ENCODE measurements around the gene NANOG.
"Not testable (repeated sequence)": the region's sequence is repeated elsewhere in the genome, so short reads cannot be mapped to it uniquely, and the experiment has no call there.

Gene NANOG

GRCh38 chr12:7788884-7789528 is at the start of gene NANOG:
Gene NANOG (plus strand): TSS chr12:7789402. CDS start chr12:7789615, 213 bp downstream.
- DNase-seq: not testable (repeated sequence)

GRCh38 chr12:7747246-7747645 is 42.0 kb upstream of the NANOG start, which contains the start of gene CLEC4C:
Gene CLEC4C (minus strand): TSS chr12:7747375. CDS start chr12:7747348, 27 bp downstream.
- no peak for DNase-seq

DNA sequence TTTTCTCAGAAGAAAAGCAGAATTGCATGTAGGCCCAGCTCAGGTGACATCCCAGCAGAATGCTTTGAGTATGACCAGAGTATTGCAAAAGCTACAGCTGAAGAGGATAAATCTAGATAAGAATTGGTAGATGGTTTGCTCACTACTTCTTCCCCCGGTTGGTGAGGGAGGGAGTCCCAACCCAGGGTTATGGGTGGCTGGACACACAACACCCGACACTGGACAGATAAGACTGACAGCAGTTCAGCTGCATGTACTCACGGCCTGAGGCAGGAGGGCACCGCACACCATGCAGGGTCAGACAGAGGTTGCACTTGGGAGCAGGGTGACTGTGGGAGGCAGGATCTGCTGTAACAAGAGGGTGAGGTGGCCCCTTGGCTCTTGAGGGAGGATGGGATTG is 40.4 kb upstream of the NANOG start:
- DNase-seq: no peak

- no peak for DNase-seq
These were observed 39.8 kb upstream of the NANOG start for GRCh38 chr12:7749442-7749841.

- no peak for DNase-seq
These were observed 38.9 kb upstream of the NANOG start for GRCh38 chr12:7750350-7750749.

DNA sequence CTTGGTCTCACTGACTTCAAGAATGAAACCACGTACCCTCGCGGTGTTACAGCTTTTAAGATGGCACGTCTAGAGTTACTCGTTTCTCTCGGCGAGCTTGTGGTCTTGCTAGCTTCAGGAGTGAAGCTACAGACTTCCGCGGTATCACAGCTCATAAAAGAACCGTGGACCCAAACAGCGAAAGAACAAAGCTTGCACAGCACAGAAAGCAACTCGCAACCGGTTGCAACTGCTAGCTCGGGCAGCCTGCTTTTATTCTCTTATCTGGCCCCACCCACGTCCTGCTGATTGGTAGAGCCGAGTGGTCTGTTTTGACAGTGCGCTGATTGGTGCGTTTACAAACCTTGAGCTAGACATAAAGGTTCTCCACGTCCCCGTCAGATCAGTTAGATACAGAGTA is 37.8 kb upstream of the NANOG start:
- no peak for DNase-seq

- not testable (repeated sequence) for DNase-seq
These were observed 37.0 kb upstream of the NANOG start for GRCh38 chr12:7751941-7752922.

GRCh38 chr12:7755668-7756067 is 33.5 kb upstream of the NANOG start:
- not testable (repeated sequence) for DNase-seq

GRCh38 chr12:7756993-7757392 is 32.2 kb upstream of the NANOG start:
- DNase-seq: no peak

DNA sequence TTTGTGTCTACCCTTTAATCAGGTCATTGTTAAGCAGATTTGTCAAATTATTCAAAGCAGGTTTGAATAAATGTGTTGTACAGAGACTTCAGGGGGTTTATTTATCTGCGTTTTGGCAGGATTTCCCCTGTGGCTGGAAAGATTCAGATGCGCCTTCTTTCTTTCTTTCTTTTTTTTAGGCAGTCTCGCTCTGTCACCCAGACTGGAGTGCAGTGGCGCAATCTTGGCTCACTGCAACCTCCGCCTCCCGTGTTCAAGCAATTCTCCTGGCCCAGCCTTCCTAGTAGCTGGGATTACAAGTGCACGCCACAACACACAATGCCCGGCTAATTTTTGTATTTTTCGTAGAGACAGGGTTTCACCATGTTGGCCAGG is 30.4 kb upstream of the NANOG start:
- no peak for DNase-seq

- no peak for DNase-seq
These were observed 19.2 kb upstream of the NANOG start for GRCh38 chr12:7769999-7770398.

DNA sequence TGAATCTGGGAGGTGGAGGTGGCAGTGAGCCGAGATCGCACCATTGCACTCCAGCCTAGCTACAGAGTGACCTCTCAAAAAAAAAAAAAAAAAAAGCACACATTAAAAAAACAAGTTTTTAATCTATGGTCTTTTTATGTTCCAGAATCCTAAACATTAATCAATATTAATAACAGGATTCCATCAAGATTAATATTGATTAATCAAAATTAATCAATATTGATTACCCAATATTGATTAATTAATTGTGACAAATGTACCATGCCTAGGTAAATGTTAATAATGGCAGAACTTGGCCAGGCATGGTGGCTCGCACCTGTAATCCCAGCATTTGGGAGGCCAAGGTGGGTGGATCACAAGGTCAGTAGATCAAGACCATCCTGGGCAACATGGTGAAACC is 7.9 kb upstream of the NANOG start:
- DNase-seq: no peak

GRCh38 chr12:7782055-7782454 is 7.1 kb upstream of the NANOG start:
- no peak for DNase-seq

- DNase-seq: not testable (repeated sequence)
These were observed 5.8 kb upstream of the NANOG start for GRCh38 chr12:7783433-7783832.

DNA sequence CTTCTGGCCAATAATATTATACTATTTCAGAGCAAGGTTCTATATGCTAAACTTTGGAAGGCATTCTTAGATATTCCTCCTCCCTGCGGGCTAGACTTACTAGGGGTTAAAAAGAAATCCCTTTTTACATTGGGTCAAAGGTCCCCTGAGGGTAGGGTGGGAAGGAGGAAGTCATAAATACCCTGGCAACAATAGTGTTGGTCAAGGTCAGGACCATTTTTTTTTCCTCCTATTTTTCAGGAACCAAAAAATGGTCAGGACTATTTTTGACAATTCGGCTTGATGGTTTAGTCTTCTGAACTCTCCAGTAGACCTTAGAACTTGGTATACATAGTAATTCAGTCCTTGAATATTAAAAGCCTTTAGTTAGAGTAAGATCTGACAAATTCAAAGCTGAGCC is 4.5 kb upstream of the NANOG start:
- no peak for DNase-seq

- DNase-seq: no peak
These were observed 1.5 kb upstream of the NANOG start for GRCh38 chr12:7787574-7788293.

GRCh38 chr12:7788294-7788660 is 925 bp upstream of the NANOG start:
- DNase-seq: no peak

DNA sequence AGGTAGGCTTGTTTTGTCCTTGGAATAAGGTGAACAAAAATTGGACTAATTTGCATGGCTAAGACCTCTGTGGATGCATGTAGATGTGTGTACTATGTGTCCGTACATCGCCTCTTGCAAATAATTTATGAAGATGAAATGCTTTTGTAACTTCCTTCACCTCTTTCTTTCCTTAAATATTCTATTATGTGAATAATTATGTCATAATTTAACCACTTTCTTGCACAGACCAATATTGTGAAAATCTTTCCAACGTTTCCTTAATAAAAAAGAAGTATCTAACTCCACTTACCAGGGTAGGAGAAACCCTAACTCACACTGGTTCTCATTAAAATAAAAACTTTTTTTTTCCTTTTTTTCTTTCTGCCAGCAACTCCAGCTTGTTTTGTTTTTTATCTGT is 4.0 kb downstream of the NANOG start:
- DNase-seq: no peak

DNA sequence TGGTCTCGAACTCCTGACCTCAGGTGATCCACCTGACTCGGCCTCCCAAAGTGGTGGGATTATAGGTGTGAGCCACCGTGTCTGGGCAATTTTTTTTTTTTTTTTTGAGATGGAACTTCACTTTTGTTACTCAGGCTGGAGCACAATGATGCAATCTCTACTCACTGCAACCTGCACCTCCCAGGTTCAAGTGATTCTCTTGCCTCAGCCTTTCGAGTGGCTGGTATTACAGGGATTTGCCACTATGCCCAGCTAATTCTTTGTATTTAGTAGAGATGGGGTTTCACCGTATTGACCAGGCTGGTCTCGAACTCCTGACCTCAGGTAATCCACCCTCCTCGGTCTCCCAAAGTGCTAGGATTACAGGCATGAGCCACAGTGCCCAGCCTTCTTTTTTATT is 8.1 kb downstream of the NANOG start:
- DNase-seq: not testable (repeated sequence)

DNA sequence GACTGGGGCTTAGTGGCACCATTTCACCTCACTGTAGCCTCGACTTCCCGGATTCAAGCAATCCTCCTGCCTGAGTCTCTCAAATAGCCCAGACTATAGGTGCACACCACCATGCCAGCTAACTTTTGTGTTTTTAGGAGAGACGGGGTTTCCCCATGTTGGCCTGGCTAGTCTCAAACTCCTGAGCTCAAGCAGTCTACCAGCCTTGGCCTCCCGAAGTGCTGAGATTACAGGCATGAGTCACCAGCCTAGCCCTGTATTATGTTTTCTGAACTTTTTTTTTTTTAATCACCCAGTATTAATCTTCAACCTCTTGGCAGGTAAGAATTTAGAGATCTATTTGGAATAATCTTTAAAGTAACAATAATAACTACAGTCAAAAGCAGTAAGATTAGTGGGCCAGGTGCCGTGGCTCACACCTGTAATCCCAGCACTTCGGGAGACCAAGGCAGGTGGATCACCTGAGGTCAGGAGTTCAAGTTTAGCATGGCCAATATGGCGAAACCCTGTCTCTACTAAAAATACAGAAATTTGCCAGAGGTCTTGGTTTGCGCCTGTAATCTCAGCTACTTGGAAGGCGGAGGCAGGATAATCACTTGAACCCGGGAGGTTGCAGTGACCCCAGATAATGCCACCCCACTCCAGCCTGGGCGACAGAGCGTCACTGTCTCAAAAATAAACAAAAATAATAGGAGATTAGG is 8.6 kb downstream of the NANOG start:
- no peak for DNase-seq

- not testable (repeated sequence) for DNase-seq
These were observed 9.6 kb downstream of the NANOG start for GRCh38 chr12:7798750-7799308.

DNA sequence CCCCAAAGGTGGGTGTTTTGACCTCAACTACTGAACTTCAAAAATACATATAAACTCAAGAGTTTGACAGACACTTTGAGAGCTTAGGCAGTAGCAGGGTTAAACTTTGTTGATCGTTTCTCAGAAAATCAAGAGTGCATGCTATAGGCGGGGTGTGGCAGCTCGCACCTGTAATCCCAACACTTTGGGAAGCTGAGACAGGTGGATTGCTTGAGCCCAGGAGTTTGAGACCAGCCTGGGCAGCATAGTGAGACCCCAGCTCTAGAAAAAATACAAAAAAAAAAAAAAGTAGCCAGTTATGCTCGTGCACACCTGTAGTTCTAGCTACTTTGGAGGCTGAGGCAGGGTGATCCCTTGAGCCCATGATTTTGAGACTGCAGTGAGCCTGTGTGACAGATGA is 12.3 kb downstream of the NANOG start:
- DNase-seq: no peak
